IMR-90 (cell line): Measurements from ENCODE around the gene ITCH. TPM values are rescaled to one million over a fixed set of nuclear protein-coding genes. Genes with fewer than 3 reads are reported as not detected.
"Not testable (repeated sequence)": the region's sequence is repeated elsewhere in the genome, so short reads cannot be mapped to it uniquely, and the experiment has no call there.

ENCODE experiments used
- ATAC-seq: fragments of 200-7000 bp; cut with Tn5 transposase; 2 replicates; pipeline ENCODE4 v1.9.1; 2020; ENCODE audit warnings: low read depth, mild to moderate bottlenecking, moderate library complexity
- BruUV-seq: library from RNA; stranded (reverse); fragments of 400-500 nt; replicated peaks from 2 replicates; lab custom pipeline; 2021; lab: Mats Ljungman, UMichigan
- CTCF ChIA-PET: fragments of 300-600 bp; formaldehyde crosslinking; extraction: SDS; loops from one replicate; lab custom pipeline; 2021; ENCODE audit warnings: antibody characterized with exemption; lab: Yijun Ruan, JAX
- POLR2A ChIA-PET: fragments of 300-600 bp; sonication (Branson Sonifier 250); formaldehyde crosslinking; loops from one replicate; lab custom pipeline; 2022; ENCODE audit warnings: antibody characterized with exemption; ENCODE audit not compliant: unreplicated experiment; lab: Charles Lee
- DNase-seq: peaks from one replicate; pipeline ENCODE4 v3.0.0; 2013
- H2AFZ ChIP-seq: replicated peaks from 2 replicates; pipeline ENCODE3; 2013; ENCODE audit warnings: low read length, mild to moderate bottlenecking; ENCODE audit not compliant: poor library complexity
- H2AK5ac ChIP-seq: 2 replicates; pipeline ENCODE4 v1.6.1; 2013; ENCODE audit warnings: low read depth, low read length, inconsistent platforms
- H2AK9ac ChIP-seq: replicated peaks from 2 replicates; pipeline ENCODE3; 2013; ENCODE audit warnings: mild to moderate bottlenecking, low read depth, low read length, moderate library complexity; ENCODE audit not compliant: poor library complexity
- H2BK120ac ChIP-seq: 2 replicates; pipeline ENCODE4 v1.6.1; 2013; ENCODE audit warnings: low read depth, low read length, inconsistent platforms
- H2BK15ac ChIP-seq: 3 replicates; pipeline ENCODE4 v1.6.1; 2013; ENCODE audit warnings: low read depth, low read length, inconsistent platforms
- H2BK20ac ChIP-seq: 2 replicates; pipeline ENCODE4 v1.6.1; 2013; ENCODE audit warnings: low read depth, mild to moderate bottlenecking, inconsistent platforms, low read length, moderate library complexity
- H2BK5ac ChIP-seq: 2 replicates; pipeline ENCODE4 v1.6.1; 2013; ENCODE audit warnings: mild to moderate bottlenecking, low read depth, low read length, inconsistent platforms; ENCODE audit not compliant: poor library complexity, severe bottlenecking
- H3K14ac ChIP-seq: replicated peaks from 2 replicates; pipeline ENCODE4 v1.6.1; 2013; ENCODE audit warnings: low read depth, low read length, inconsistent platforms
- H3K18ac ChIP-seq: 2 replicates; pipeline ENCODE4 v1.6.1; 2013; ENCODE audit warnings: low read depth, low read length, control low read depth
- H3K23ac ChIP-seq: 2 replicates; pipeline ENCODE4 v1.6.1; 2013; ENCODE audit warnings: low read depth, low read length, inconsistent platforms
- H3K27ac ChIP-seq: 2 replicates; pipeline ENCODE4 v1.5.1; 2013; ENCODE audit warnings: mild to moderate bottlenecking, control low read depth, low read length; ENCODE audit not compliant: insufficient read depth
- H3K27me3 ChIP-seq: 2 replicates; pipeline ENCODE4 v1.6.1; 2013; ENCODE audit warnings: low read length; ENCODE audit not compliant: control insufficient read depth, insufficient read depth
- H3K36me3 ChIP-seq: 2 replicates; pipeline ENCODE4 v1.6.1; 2013; ENCODE audit warnings: low read length, mixed read lengths; ENCODE audit not compliant: control insufficient read depth, insufficient read depth
- H3K4ac ChIP-seq: 2 replicates; pipeline ENCODE4 v1.6.1; 2013; ENCODE audit warnings: low read depth, low read length, inconsistent platforms
- H3K4me1 ChIP-seq: 2 replicates; pipeline ENCODE4 v1.6.1; 2013; ENCODE audit warnings: low read length, mixed read lengths; ENCODE audit not compliant: control insufficient read depth, insufficient read depth
- H3K4me2 ChIP-seq: 2 replicates; pipeline ENCODE4 v1.6.1; 2013; ENCODE audit warnings: low read depth, mild to moderate bottlenecking, control low read depth, low read length, moderate library complexity
- H3K4me3 ChIP-seq: 2 replicates; pipeline ENCODE4 v1.5.1; 2013; ENCODE audit warnings: low read depth, mild to moderate bottlenecking, control low read depth, low read length, moderate library complexity; ENCODE audit not compliant: insufficient read depth
- H3K56ac ChIP-seq: 2 replicates; pipeline ENCODE4 v1.6.1; 2013; ENCODE audit warnings: low read length, inconsistent platforms; ENCODE audit not compliant: insufficient read depth; ENCODE audit errors: extremely low read depth
- H3K79me1 ChIP-seq, 2 experiments: 2 replicates each; pipeline ENCODE4 v1.6.1; 2013; ENCODE audit warnings: low read length in 2 of 2, inconsistent platforms in 1 of 2, low read depth in 1 of 2
- H3K9ac ChIP-seq: 2 replicates; pipeline ENCODE4 v1.6.1; 2013; ENCODE audit warnings: low read depth, low read length, control low read depth
- H3K9me1 ChIP-seq: 2 replicates; pipeline ENCODE4 v1.6.1; 2013; ENCODE audit warnings: low read length, inconsistent platforms; ENCODE audit not compliant: insufficient read depth
- H3K9me3 ChIP-seq: 2 replicates; pipeline ENCODE4 v1.6.1; 2013; ENCODE audit warnings: low read length; ENCODE audit not compliant: control insufficient read depth, insufficient read depth
- H4K20me1 ChIP-seq: 2 replicates; pipeline ENCODE4 v1.6.1; 2013; ENCODE audit warnings: low read length, inconsistent platforms; ENCODE audit not compliant: insufficient read depth
- H4K5ac ChIP-seq: 2 replicates; pipeline ENCODE4 v1.6.1; 2013; ENCODE audit warnings: mild to moderate bottlenecking, low read depth, low read length, control low read depth
- H4K8ac ChIP-seq, 2 experiments: 2 replicates each; pipeline ENCODE4 v1.6.1; 2013; ENCODE audit warnings: low read depth in 2 of 2, low read length in 2 of 2, control low read depth in 1 of 2, inconsistent platforms in 1 of 2
- H4K91ac ChIP-seq: 2 replicates; pipeline ENCODE4 v1.6.1; 2013; ENCODE audit warnings: low read depth, low read length, inconsistent platforms; ENCODE audit not compliant: insufficient read depth
- MAFK ChIP-seq: IDR thresholded peaks from 2 replicates; pipeline ENCODE4 v1.6.1; 2012; ENCODE audit warnings: low read depth, low read length, improper control_type of control experiment
- WGBS, 2 experiments: methylation state at CpG; one replicate each; pipeline versions ENCODE4 v1.1.5 to v1.1.7; 2013; ENCODE audit warnings: missing lambda C conversion rate in 2 of 2; ENCODE audit not compliant: insufficient read length in 1 of 2; ENCODE audit errors: extremely low coverage in 2 of 2; 5-methylcytosine and 5-hydroxymethylcytosine counted together
- dilution Hi-C: fragments of 300-500 bp; cut with HindIII; formaldehyde crosslinking; loops from one replicate; pipeline ENCODE4 v1.14.3; 2018; ENCODE audit warnings: low sequenced_read_pairs; ENCODE audit not compliant: unreplicated experiment
- in situ Hi-C: fragments of 300-500 bp; cut with MboI; formaldehyde crosslinking; loops from 3 replicates; pipeline ENCODE4 v1.14.3; 2019; ENCODE audit warnings: low sequenced_read_pairs, inconsistent platforms, mixed read lengths
- intact Hi-C: fragments of 100-400 bp; cut with micrococcal nuclease; formaldehyde crosslinking; loops from 2 replicates; pipeline ENCODE4 v1.10.0; 2022
- polyA plus RNA-seq, 3 experiments: library from polyadenylated mRNA; depleted of rRNA; stranded (reverse); fragments of >200 nt; gene quantifications; 2 replicates each; pipeline ENCODE4 v1.2.3, GENCODE V29; 2012; ENCODE audit warnings: low replicate concordance in 1 of 3
- total RNA-seq: library from RNA; depleted of rRNA; stranded (reverse); fragments of >200 nt; gene quantifications from 2 replicates; pipeline ENCODE4 v1.2.3, GENCODE V29; 2012

Gene ITCH
- total and polyA plus RNA-seq, 2 of the 4 experiments (the other 2 are of a cell fraction): 12.7 to 94.6 TPM

DNA sequence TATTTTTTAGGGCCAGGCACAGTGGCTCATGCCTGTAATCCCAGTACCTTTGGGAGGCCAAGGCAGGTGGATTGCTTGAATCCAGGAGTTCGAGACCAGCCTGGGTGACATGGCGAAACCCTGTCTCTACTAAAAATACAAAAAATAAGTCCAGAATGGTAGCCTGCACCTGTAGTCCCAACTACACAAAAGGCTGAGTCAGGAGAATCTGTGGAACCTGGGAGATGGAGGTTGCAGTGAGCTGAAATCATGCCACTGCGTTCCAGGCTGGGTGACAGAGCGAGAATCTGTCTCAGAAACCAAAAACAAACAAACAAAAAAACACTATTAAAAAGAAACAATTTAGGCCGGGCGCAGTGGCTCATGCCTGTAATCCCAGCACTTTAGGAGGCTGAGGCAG lies 69.6 kb downstream of the ITCH start:
- H2AFZ ChIP-seq, POLR2A ChIA-PET, H2AK9ac ChIP-seq, H2AK5ac ChIP-seq, H4K8ac ChIP-seq, H3K4me3 ChIP-seq, H3K4me2 ChIP-seq, H3K23ac ChIP-seq, in situ Hi-C loops, H4K91ac ChIP-seq, H4K5ac ChIP-seq, DNase-seq, H3K4me1 ChIP-seq, H3K56ac ChIP-seq, H2BK5ac ChIP-seq, H2BK15ac ChIP-seq, H3K27ac ChIP-seq, H3K9ac ChIP-seq, H3K9me3 ChIP-seq, H3K4ac ChIP-seq, H3K27me3 ChIP-seq, BruUV-seq, H2BK20ac ChIP-seq, H2BK120ac ChIP-seq, intact Hi-C loops, dilution Hi-C loops, H3K14ac ChIP-seq, ATAC-seq, H3K9me1 ChIP-seq, H3K18ac ChIP-seq: not testable (repeated sequence)
- peaks cover 16% of the 10 kb centered on the region; the same call in 1 of the 2 replicates for H4K20me1 ChIP-seq
- peaks cover 20% of the 10 kb centered on the region for H3K36me3 ChIP-seq
- CTCF ChIA-PET: interaction anchor here (1.3 kb wide), 1 partner anchor 120 kb away, joined by 3 read pairs; no protein-coding TSS in a partner anchor
- H3K79me1 ChIP-seq: peaks cover 45 to 75% of the 10 kb centered on the region in 2 experiments
- peak; percentile 50; the same call in 1 of the 2 replicates for TF ChIP-seq MAFK
- no CpG with 5 or more reads among the region's 6 CpGs for WGBS, 2 experiments
